SK-N-SH (cell line): Measurements from ENCODE around the gene BIRC5. TPM values are rescaled to one million over a fixed set of nuclear protein-coding genes. Genes with fewer than 3 reads are reported as not detected.
A peak's percentile ranks its signal among the peaks of the same experiment; 100 is the strongest.

Experiments used
- CTCF ChIA-PET: fragments of 300-600, 350-600 bp; formaldehyde crosslinking; extraction: SDS; loops from one replicate; lab custom pipeline; 2021; lab: Yijun Ruan, JAX
- POLR2A ChIA-PET: fragments of 350-600 bp; sonication (Branson Sonifier 250); formaldehyde crosslinking; extraction: SDS; loops from one replicate; lab custom pipeline; 2020; ENCODE audit warnings: antibody characterized with exemption, inconsistent platforms; lab: Yijun Ruan, JAX
- DNase-seq: peaks from one replicate; pipeline ENCODE4 v3.0.0; 2012
- H2AFZ ChIP-seq: fragments of 200-600 bp; sonication (generic); 2 replicates; pipeline ENCODE4 v1.8.1; 2016; ENCODE audit warnings: antibody characterized with exemption, mild to moderate bottlenecking, low read depth
- H3F3A ChIP-seq: fragments of 200-600 bp; sonication (generic); replicated peaks from 2 replicates; pipeline ENCODE3; 2016; ENCODE audit warnings: antibody characterized with exemption, mild to moderate bottlenecking; ENCODE audit not compliant: insufficient read depth
- H3K27ac ChIP-seq, 2 experiments: fragments of 200-500 bp in 1 of 2; fragments of 200-600 bp in 1 of 2; sonication (Bioruptor generic) in 1 of 2; sonication (generic), shearing (Covaris generic) in 1 of 2; 2 replicates each; pipeline versions ENCODE4 v1.5.1 to v1.6.1; 2014 to 2016; ENCODE audit warnings: low read depth in 2 of 2, inconsistent platforms in 1 of 2, low read length in 1 of 2, mild to moderate bottlenecking in 1 of 2, mixed read lengths in 1 of 2
- H3K27me3 ChIP-seq: fragments of 200-600 bp; sonication (generic), shearing (Covaris generic); 2 replicates; pipeline ENCODE4 v1.6.1; 2016; ENCODE audit warnings: mixed run types; ENCODE audit not compliant: insufficient read depth
- H3K36me3 ChIP-seq, 2 experiments: fragments of 200-500 bp in 1 of 2; fragments of 200-600 bp in 1 of 2; sonication (Bioruptor generic) in 1 of 2; sonication (generic) in 1 of 2; replicated peaks in 1 of 2; 2 replicates each; pipeline versions ENCODE3 to v1.5.1; 2014 to 2016; ENCODE audit warnings: low read length in 1 of 2, mild to moderate bottlenecking in 1 of 2; ENCODE audit not compliant: insufficient read depth in 2 of 2, control insufficient read depth in 1 of 2
- H3K4me1 ChIP-seq, 2 experiments: fragments of 200-500 bp in 1 of 2; fragments of 200-600 bp in 1 of 2; sonication (Bioruptor generic) in 1 of 2; sonication (generic), shearing (Covaris generic) in 1 of 2; 2 replicates each; pipeline versions ENCODE4 v1.5.1 to v1.6.1; 2014 to 2016; ENCODE audit warnings: low read depth in 1 of 2, low read length in 1 of 2, mixed run types in 1 of 2; ENCODE audit not compliant: insufficient read depth in 2 of 2, control insufficient read depth in 1 of 2
- H3K4me2 ChIP-seq: fragments of 200-600 bp; sonication (generic), shearing (Covaris generic); 2 replicates; pipeline ENCODE4 v1.6.1; 2017; ENCODE audit warnings: mixed run types
- H3K4me3 ChIP-seq, 2 experiments: fragments of 200-500 bp in 1 of 2; fragments of 200-600 bp in 1 of 2; sonication (Bioruptor generic) in 1 of 2; sonication (generic), shearing (Covaris generic) in 1 of 2; 2 replicates each; pipeline versions ENCODE4 v1.5.1 to v1.8.1; 2014 to 2016; ENCODE audit warnings: low read depth in 2 of 2, inconsistent platforms in 1 of 2, low read length in 1 of 2, mild to moderate bottlenecking in 1 of 2, mixed read lengths in 1 of 2, moderate library complexity in 1 of 2
- H3K79me2 ChIP-seq: fragments of 200-600 bp; sonication (generic); 2 replicates; pipeline ENCODE4 v1.8.1; 2017; ENCODE audit warnings: mild to moderate bottlenecking; ENCODE audit not compliant: insufficient read depth
- H3K9ac ChIP-seq: fragments of 200-600 bp; sonication (generic); 2 replicates; pipeline ENCODE4 v1.6.1; 2017; ENCODE audit warnings: mixed run types
- H3K9me2 ChIP-seq: fragments of 200-600 bp; sonication (generic); 2 replicates; pipeline ENCODE4 v1.6.1; 2017; ENCODE audit warnings: mixed run types
- H3K9me3 ChIP-seq: fragments of 200-600 bp; sonication (generic); 2 replicates; pipeline ENCODE4 v1.6.1; 2017; ENCODE audit warnings: mixed run types, mild to moderate bottlenecking, moderate library complexity
- H4K20me1 ChIP-seq: fragments of 200-600 bp; sonication (generic); 2 replicates; pipeline ENCODE4 v1.6.1; 2017; ENCODE audit warnings: mild to moderate bottlenecking, mixed run types; ENCODE audit not compliant: insufficient read depth
- EP300 ChIP-seq, 2 experiments: IDR thresholded peaks; 2 replicates each; pipeline versions ENCODE4 v1.4.0 to v1.6.1; 2012; ENCODE audit warnings: borderline replicate concordance in 1 of 2, low read depth in 1 of 2, low read length in 1 of 2
- EZH2phosphoT487 ChIP-seq: fragments of 200-600 bp; sonication (generic); IDR thresholded peaks from 2 replicates; pipeline ENCODE4 v1.6.1; 2017; ENCODE audit warnings: low read depth, mixed run types, mild to moderate bottlenecking, antibody characterized with exemption, moderate library complexity, borderline replicate concordance
- GABPA ChIP-seq: IDR thresholded peaks from 2 replicates; pipeline ENCODE4 v1.4.0; 2012; ENCODE audit warnings: low read depth, mild to moderate bottlenecking
- NFIC ChIP-seq: IDR thresholded peaks from 2 replicates; pipeline ENCODE4 v1.4.0; 2012; ENCODE audit warnings: borderline replicate concordance
- RAD21 ChIP-seq: IDR thresholded peaks from 2 replicates; pipeline ENCODE4 v1.6.1; 2012; ENCODE audit warnings: mild to moderate bottlenecking, low read length
- SIN3A ChIP-seq: IDR thresholded peaks from 2 replicates; pipeline ENCODE4 v1.6.1; 2012; ENCODE audit warnings: low read depth, mild to moderate bottlenecking, low read length, moderate library complexity, borderline replicate concordance
- SMC3 ChIP-seq: IDR thresholded peaks from 2 replicates; pipeline ENCODE4 v1.6.1; 2012; ENCODE audit warnings: low read depth, low read length, improper control_type of control experiment
- TCF12 ChIP-seq: IDR thresholded peaks from 2 replicates; pipeline ENCODE4 v1.4.0; 2012
- YY1 ChIP-seq: IDR thresholded peaks from 2 replicates; pipeline ENCODE4 v1.4.0; 2012; ENCODE audit warnings: low read depth, mild to moderate bottlenecking
- WGBS: methylation state at CpG from one replicate; pipeline ENCODE4 v1.1.6; 2017; ENCODE audit warnings: low lambda C conversion rate; 5-methylcytosine and 5-hydroxymethylcytosine counted together
- polyA plus RNA-seq, 3 experiments: library from polyadenylated mRNA; depleted of rRNA; stranded (reverse); fragments of >200 nt; gene quantifications; 2 replicates each; pipeline ENCODE4 v1.2.3, GENCODE V29; 2012
- TF ChIP-seq, protein P1 (sequence below): IDR thresholded peaks from 2 replicates; pipeline ENCODE4 v1.4.0; 2012; ENCODE audit warnings: low read depth, borderline replicate concordance
- TF ChIP-seq, protein P2 (sequence below): IDR thresholded peaks from 2 replicates; pipeline ENCODE4; 2012
- TF ChIP-seq, protein P3 (sequence below): IDR thresholded peaks from 2 replicates; pipeline ENCODE4 v1.4.0; 2012; ENCODE audit warnings: low read depth
- TF ChIP-seq, protein P4 (sequence below): fragments of 150-350 bp; IDR thresholded peaks from 2 replicates; pipeline ENCODE4 v1.6.1; 2017; ENCODE audit warnings: antibody characterized with exemption, low read length, low read depth, borderline replicate concordance
- TF ChIP-seq, protein P5 (sequence below): IDR thresholded peaks from 2 replicates; pipeline ENCODE4 v1.6.1; 2012; ENCODE audit warnings: mild to moderate bottlenecking, low read depth, low read length, moderate library complexity

The BIRC5 gene
- polyA plus RNA-seq, 1 of the 3 experiments (the other 2 are of a cell fraction): 31.4 TPM

DNA sequence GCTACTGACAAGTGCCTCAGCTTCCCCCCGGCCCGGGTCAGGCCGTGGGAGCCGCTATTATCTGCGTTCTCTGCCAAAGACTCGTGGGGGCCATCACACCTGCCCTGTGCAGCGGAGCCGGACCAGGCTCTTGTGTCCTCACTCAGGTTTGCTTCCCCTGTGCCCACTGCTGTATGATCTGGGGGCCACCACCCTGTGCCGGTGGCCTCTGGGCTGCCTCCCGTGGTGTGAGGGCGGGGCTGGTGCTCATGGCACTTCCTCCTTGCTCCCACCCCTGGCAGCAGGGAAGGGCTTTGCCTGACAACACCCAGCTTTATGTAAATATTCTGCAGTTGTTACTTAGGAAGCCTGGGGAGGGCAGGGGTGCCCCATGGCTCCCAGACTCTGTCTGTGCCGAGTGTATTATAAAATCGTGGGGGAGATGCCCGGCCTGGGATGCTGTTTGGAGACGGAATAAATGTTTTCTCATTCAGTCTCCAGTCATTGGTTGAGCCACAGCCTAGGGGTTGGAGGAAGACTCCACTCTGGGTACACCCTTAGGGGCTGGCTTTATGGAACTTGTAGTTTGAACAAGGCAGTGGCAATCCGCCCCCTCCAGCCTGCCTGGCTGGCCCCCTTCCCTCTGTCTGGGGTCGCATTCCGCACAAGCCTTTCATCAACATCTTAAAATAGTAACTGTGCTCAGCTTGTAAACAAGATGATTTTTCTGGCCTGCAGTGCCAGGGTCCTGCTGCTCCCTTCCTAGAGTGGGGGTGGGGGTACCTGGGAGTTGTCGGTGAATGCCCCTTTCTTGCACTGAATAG lies 41.6 kb upstream of the BIRC5 start:
- POLR2A ChIA-PET: no interaction called here
- DNase-seq: no peak
- no peaks in the 10 kb centered on the region for H3K27me3 ChIP-seq
- H3K36me3 ChIP-seq: peaks cover 0 to 23% of the 10 kb centered on the region in 2 experiments
- H3K9me3 ChIP-seq: no peaks in the 10 kb centered on the region
- peaks cover 8 to 17% of the 10 kb centered on the region in 2 experiments; a peak in 2 of 4 replicates for H3K4me1 ChIP-seq
- H3K9me2 ChIP-seq: no peaks in the 10 kb centered on the region
- H4K20me1 ChIP-seq: peaks cover 14% of the 10 kb centered on the region; the same call in 1 of the 2 replicates
- peaks cover 13% of the 10 kb centered on the region for H3F3A ChIP-seq
- H3K4me3 ChIP-seq: no peak overlapping the region
- 79% methylated on average over 19 of the region's 19 CpGs for WGBS
- H2AFZ ChIP-seq: no peak overlapping the region
- no peak for TF ChIP-seq SIN3A
- TF ChIP-seq, protein P1, sequence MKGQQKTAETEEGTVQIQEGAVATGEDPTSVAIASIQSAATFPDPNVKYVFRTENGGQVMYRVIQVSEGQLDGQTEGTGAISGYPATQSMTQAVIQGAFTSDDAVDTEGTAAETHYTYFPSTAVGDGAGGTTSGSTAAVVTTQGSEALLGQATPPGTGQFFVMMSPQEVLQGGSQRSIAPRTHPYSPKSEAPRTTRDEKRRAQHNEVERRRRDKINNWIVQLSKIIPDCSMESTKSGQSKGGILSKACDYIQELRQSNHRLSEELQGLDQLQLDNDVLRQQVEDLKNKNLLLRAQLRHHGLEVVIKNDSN: no peak
- TF ChIP-seq, protein P2, sequence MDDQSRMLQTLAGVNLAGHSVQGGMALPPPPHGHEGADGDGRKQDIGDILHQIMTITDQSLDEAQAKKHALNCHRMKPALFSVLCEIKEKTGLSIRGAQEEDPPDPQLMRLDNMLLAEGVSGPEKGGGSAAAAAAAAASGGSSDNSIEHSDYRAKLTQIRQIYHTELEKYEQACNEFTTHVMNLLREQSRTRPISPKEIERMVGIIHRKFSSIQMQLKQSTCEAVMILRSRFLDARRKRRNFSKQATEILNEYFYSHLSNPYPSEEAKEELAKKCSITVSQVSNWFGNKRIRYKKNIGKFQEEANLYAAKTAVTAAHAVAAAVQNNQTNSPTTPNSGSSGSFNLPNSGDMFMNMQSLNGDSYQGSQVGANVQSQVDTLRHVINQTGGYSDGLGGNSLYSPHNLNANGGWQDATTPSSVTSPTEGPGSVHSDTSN: 0 out of 2 replicates have a peak, but pooled peaks have one; percentile 11
- no peaks in the 10 kb centered on the region for H3K79me2 ChIP-seq
- CTCF ChIA-PET: interaction anchor here (1.1 to 8.3 kb wide), 5 partner anchors 8 to 79 kb away, joined by 4 to 131 read pairs (median 7); partner anchors contain the start of genes AFMID and TK1
- no peak overlapping the region for H3K9ac ChIP-seq
- no peak overlapping the region; a peak in 1 of 4 replicates for H3K27ac ChIP-seq
- no peak overlapping the region for H3K4me2 ChIP-seq

DNA sequence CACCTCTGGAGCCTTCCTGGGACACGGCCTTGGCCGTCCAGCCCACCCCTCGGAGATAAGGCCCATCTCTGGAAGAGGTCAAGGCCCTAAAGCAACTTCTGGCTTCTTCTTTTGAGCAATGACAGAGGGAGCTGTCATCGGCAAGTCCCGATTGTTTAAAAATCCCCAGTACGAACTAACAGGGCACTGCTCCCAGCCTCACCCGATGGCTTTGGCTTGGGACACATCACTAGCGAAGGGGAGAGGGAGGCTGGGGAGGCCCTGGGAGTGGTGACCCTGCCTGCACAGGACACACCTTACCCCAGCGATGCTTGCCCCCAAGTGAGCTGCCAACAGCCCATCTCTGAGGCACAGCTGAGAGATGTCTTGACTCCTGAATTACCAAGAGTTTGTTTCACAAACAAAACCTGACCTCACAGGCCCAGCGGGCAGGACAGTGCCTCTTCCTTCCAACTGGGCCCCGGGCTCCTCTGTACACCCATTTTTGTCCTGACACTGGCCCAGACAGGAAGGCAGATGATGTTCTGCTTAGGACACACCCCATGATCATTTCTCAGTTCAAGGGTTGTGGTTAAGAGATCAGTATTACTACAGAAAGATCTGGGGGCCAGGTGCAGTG lies 40.8 kb upstream of the BIRC5 start:
- Histone ChIP-seq H3K4me3 (no peak overlapping the region), H3F3A (peaks cover 13% of the 10 kb centered on the region), H3K79me2 (no peaks in the 10 kb centered on the region), H3K9me3 (no peaks in the 10 kb centered on the region), H3K4me2 (no peak overlapping the region), H2AFZ (no peak overlapping the region), H4K20me1 (peaks cover 14% of the 10 kb centered on the region; the same call in 1 of the 2 replicates), H3K36me3 (peaks cover 0 to 23% of the 10 kb centered on the region in 2 experiments), H3K27me3 (no peaks in the 10 kb centered on the region), H3K9ac (no peak overlapping the region), H3K27ac (no peak overlapping the region; a peak in 1 of 4 replicates), H3K4me1 (peaks cover 8 to 14% of the 10 kb centered on the region in 2 experiments; a peak in 2 of 4 replicates), H3K9me2 (no peaks in the 10 kb centered on the region)
- ChIA-PET POLR2A (no interaction called here), CTCF (interaction anchor here (1.1 to 8.3 kb wide), 5 partner anchors 9 to 77 kb away, joined by 3 to 131 read pairs (median 5); partner anchors contain the start of genes AFMID and TK1)
- DNase-seq: no peak
- 92% methylated on average over 11 of the region's 11 CpGs for WGBS
- TF ChIP-seq TCF12: no peak
- no peak for TF ChIP-seq RAD21
- TF ChIP-seq, protein P2: no peak
- TF ChIP-seq, protein P3, sequence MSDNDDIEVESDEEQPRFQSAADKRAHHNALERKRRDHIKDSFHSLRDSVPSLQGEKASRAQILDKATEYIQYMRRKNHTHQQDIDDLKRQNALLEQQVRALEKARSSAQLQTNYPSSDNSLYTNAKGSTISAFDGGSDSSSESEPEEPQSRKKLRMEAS: no peak
- no peak for TF ChIP-seq GABPA
- TF ChIP-seq SIN3A: no peak
- no peak for TF ChIP-seq YY1
- TF ChIP-seq SMC3: no peak
- no peak for TF ChIP-seq EZH2phosphoT487
- TF ChIP-seq, protein P1: no peak
- no peak for TF ChIP-seq NFIC
- no peak for TF ChIP-seq EP300 (IDR thresholded peaks at IDR 0.05; ENCODE audit: borderline replicate concordance in 1 of 2, low read depth in 1 of 2, low read length in 1 of 2)
- TF ChIP-seq, protein P4, sequence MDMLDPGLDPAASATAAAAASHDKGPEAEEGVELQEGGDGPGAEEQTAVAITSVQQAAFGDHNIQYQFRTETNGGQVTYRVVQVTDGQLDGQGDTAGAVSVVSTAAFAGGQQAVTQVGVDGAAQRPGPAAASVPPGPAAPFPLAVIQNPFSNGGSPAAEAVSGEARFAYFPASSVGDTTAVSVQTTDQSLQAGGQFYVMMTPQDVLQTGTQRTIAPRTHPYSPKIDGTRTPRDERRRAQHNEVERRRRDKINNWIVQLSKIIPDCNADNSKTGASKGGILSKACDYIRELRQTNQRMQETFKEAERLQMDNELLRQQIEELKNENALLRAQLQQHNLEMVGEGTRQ: no peak
- TF ChIP-seq, protein P5, sequence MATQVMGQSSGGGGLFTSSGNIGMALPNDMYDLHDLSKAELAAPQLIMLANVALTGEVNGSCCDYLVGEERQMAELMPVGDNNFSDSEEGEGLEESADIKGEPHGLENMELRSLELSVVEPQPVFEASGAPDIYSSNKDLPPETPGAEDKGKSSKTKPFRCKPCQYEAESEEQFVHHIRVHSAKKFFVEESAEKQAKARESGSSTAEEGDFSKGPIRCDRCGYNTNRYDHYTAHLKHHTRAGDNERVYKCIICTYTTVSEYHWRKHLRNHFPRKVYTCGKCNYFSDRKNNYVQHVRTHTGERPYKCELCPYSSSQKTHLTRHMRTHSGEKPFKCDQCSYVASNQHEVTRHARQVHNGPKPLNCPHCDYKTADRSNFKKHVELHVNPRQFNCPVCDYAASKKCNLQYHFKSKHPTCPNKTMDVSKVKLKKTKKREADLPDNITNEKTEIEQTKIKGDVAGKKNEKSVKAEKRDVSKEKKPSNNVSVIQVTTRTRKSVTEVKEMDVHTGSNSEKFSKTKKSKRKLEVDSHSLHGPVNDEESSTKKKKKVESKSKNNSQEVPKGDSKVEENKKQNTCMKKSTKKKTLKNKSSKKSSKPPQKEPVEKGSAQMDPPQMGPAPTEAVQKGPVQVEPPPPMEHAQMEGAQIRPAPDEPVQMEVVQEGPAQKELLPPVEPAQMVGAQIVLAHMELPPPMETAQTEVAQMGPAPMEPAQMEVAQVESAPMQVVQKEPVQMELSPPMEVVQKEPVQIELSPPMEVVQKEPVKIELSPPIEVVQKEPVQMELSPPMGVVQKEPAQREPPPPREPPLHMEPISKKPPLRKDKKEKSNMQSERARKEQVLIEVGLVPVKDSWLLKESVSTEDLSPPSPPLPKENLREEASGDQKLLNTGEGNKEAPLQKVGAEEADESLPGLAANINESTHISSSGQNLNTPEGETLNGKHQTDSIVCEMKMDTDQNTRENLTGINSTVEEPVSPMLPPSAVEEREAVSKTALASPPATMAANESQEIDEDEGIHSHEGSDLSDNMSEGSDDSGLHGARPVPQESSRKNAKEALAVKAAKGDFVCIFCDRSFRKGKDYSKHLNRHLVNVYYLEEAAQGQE: no peak
